Heart right ventricle (tissue), 16 donors: Measurements from ENCODE around the gene ZW10. TPM values are rescaled to one million over a fixed set of nuclear protein-coding genes. Genes with fewer than 3 reads are reported as not detected.

Source experiments
- ATAC-seq, 8 donors: fragments of 200-7000 bp; cut with Tn5 transposase; one replicate each; pipeline ENCODE4 v1.9.1; 2020; ENCODE audit warnings: mild to moderate bottlenecking in 8 of 8, moderate library complexity in 8 of 8, moderate number of reproducible peaks in 1 of 8
- DNase-seq, 2 donors: peaks; one replicate each; pipeline ENCODE4 v3.0.0-alpha.2; 2020
- H3K27ac ChIP-seq, 10 donors: fragments of 200-600 bp; sonication (generic) in 2 of 10; one replicate each; pipeline versions ENCODE4 v1.5.0 to v1.8.0; 2020 to 2022; ENCODE audit warnings: mild to moderate bottlenecking in 3 of 10
- H3K27me3 ChIP-seq, 7 donors: fragments of 200-600 bp; one replicate each; pipeline ENCODE4 v1.8.0; 2021 to 2022; ENCODE audit warnings: mild to moderate bottlenecking in 2 of 7
- H3K36me3 ChIP-seq, 9 donors: fragments of 200-600 bp; sonication (generic) in 1 of 9; one replicate each; pipeline versions ENCODE4 v1.5.0 to v1.8.0; 2020 to 2022; ENCODE audit warnings: mild to moderate bottlenecking in 2 of 9
- H3K4me1 ChIP-seq, 9 donors: fragments of 200-600 bp; sonication (generic) in 1 of 9; one replicate each; pipeline versions ENCODE4 v1.5.0 to v1.8.0; 2020 to 2022; ENCODE audit warnings: mild to moderate bottlenecking in 4 of 9
- H3K4me3 ChIP-seq, 10 donors: fragments of 200-600 bp; sonication (generic) in 2 of 10; one replicate each; pipeline versions ENCODE4 v1.5.0 to v1.8.0; 2020 to 2022; ENCODE audit warnings: mild to moderate bottlenecking in 7 of 10, moderate library complexity in 2 of 10
- H3K9me3 ChIP-seq, 11 donors: fragments of 200-600 bp in 10 of 11; sonication (generic) in 2 of 11; one replicate each; pipeline versions ENCODE4 v1.5.0 to v1.8.0; 2013 to 2022; ENCODE audit warnings: mild to moderate bottlenecking in 2 of 11, control low read depth in 1 of 11, moderate library complexity in 1 of 11
- CTCF ChIP-seq, 9 donors: fragments of 200-600 bp; sonication (generic) in 2 of 9; IDR thresholded peaks; one replicate each; pipeline versions ENCODE4 v1.5.0 to v1.8.0; 2021 to 2022; ENCODE audit warnings: antibody characterized with exemption in 9 of 9, mild to moderate bottlenecking in 5 of 9, moderate library complexity in 1 of 9
- WGBS, 2 donors: extraction: QIAGEN DNeasy Blood & Tissue Kit; methylation state at CpG; one replicate each; pipeline ENCODE4 v1.1.7; 2013; ENCODE audit warnings: inconsistent platforms in 1 of 2; 5-methylcytosine and 5-hydroxymethylcytosine counted together
- intact Hi-C, 10 donors: fragments of 100-400 bp; cut with DNase I; formaldehyde crosslinking; loops; one replicate each; pipeline versions ENCODE4 v1.11.1 to v1.14.2; 2022
- polyA plus RNA-seq, 2 donors: library from polyadenylated mRNA; stranded (reverse); fragments of 200-250 nt; gene quantifications; one replicate each; pipeline ENCODE4 v1.2.3, GENCODE V29; 2013
- total RNA-seq, 10 donors: library from RNA; stranded (reverse); fragmentation: NEBNext Ultra II Directional in 3 of 10; extraction: Animal tissue kit (Norgen Biotek cat#: 25700) in 3 of 10; gene quantifications; one replicate each; pipeline versions ENCODE4 v1.2.1 to v1.2.4, GENCODE V29; 2021 to 2023
- donor health status: Arrhythmogenic right ventricular cardiomyopathy.
- donor health status: ischemic (EF 13 %, LVEDD 7.1; RV severe dilation, severe dysfunction).
- donor health status: healthy with polysubstance abuse.
- donor health status: DM: no; HTN: yes; CAD: no.
- donor health status: DM: no; HTN: no; CAD: no.
- donor health status: ischemic (EF 25% LVEDD 6.9; RV normal size, moderate dysfunction).
- donor health status: ischemic (EF 25% LVEDD 5.7; RV mildly dilated, moderate dysfunction).
- donor health status: healthy.
- donor health status: DM: yes; HTN: yes; CAD: no.
- donor health status: Ischemic cardiomyopathy.
- donor health status: ischemic (EF 35%, LVEDD 5.7; RV mildly dilated, moderate dysfunction).
- donor health status: nonischemic (EF 11% LVEDD 7.7; RV severe dilation, severe dysfunction).
- donor health status: DM: yes; HTN: yes; CAD: no.
- donor health status: PGD.
- donor health status: ischemic (EF 29% LVEDD 5.4; RV normal size, mild dysfunction).
- donor health status: nonischemic (EF 23%, LVEDD 6.1; RV moderate dilation, normal function).

Gene ZW10
- total and polyA plus RNA-seq, 12 donors = 2.2 to 11.4 (median 9.2) TPM

GRCh38 chr11:113814181-113814580, 40.7 kb upstream of the ZW10 start:
- Histone ChIP-seq H3K4me3 (no peak overlapping the region), H3K9me3 (no peaks in the 10 kb centered on the region), H3K27me3 (no peaks in the 10 kb centered on the region), H3K4me1 (peaks cover 0 to 17% (median 0%) of the 10 kb centered on the region in 9 donors), H3K27ac (no peak overlapping the region), H3K36me3 (peaks cover 0 to 100% (median 39%) of the 10 kb centered on the region in 9 donors)
- DNase-seq (no peak), ATAC-seq (no peak)
- no peak for TF ChIP-seq CTCF (IDR thresholded peaks at IDR 0.05)
- intact Hi-C loops = no loop called here

GRCh38 chr11:113808931-113809330, 35.4 kb upstream of the ZW10 start:
- DNase-seq = no peak
- ATAC-seq = no peak
- peaks cover 0 to 100% (median 59%) of the 10 kb centered on the region in 9 donors for H3K36me3 ChIP-seq
- 43 to 45% methylated on average over 2 of the region's 2 CpGs for WGBS, 2 donors
- H3K4me1 ChIP-seq = peaks cover 0 to 6% (median 0%) of the 10 kb centered on the region in 9 donors
- H3K27me3 ChIP-seq = no peaks in the 10 kb centered on the region
- TF ChIP-seq CTCF (IDR thresholded peaks at IDR 0.05) = no peak
- no peak overlapping the region for H3K4me3 ChIP-seq
- no peak overlapping the region for H3K27ac ChIP-seq
- H3K9me3 ChIP-seq = no peaks in the 10 kb centered on the region
- intact Hi-C loops = loop anchor here in 1 of 10 donors (10.0 kb wide), 1 partner anchor 456 kb away; no protein-coding TSS in a partner anchor

GRCh38 chr11:113806406-113806805, 32.9 kb upstream of the ZW10 start:
- Histone ChIP-seq H3K4me3 (no peak overlapping the region), H3K27me3 (no peaks in the 10 kb centered on the region), H3K36me3 (peaks cover 0 to 100% (median 69%) of the 10 kb centered on the region in 9 donors), H3K4me1 (no peaks in the 10 kb centered on the region), H3K27ac (no peak overlapping the region), H3K9me3 (no peaks in the 10 kb centered on the region)
- DNase-seq = no peak
- 88 to 95% methylated on average over 2 of the region's 2 CpGs for WGBS, 2 donors
- peak in 7 of 8 donors; percentile 25 to 76 (median 56) for ATAC-seq
- intact Hi-C loops = loop anchor here in 1 of 10 donors (10.0 kb wide), 1 partner anchor 458 kb away; no protein-coding TSS in a partner anchor
- TF ChIP-seq CTCF (IDR thresholded peaks at IDR 0.05) = peak in 8 of 9 donors; percentile 16 to 52 (median 38)

GRCh38 chr11:113805640-113806039, 32.1 kb upstream of the ZW10 start:
- Histone ChIP-seq H3K9me3 (no peaks in the 10 kb centered on the region), H3K4me3 (no peak overlapping the region), H3K4me1 (no peaks in the 10 kb centered on the region), H3K27ac (no peak overlapping the region), H3K36me3 (peaks cover 0 to 100% (median 77%) of the 10 kb centered on the region in 9 donors), H3K27me3 (no peaks in the 10 kb centered on the region)
- no peak for TF ChIP-seq CTCF (IDR thresholded peaks at IDR 0.05)
- intact Hi-C loops = loop anchor here in 1 of 10 donors (10.0 kb wide), 1 partner anchor 459 kb away; no protein-coding TSS in a partner anchor
- DNase-seq (no peak), ATAC-seq (no peak)
